HG02678 (cell line): ENCODE results near the gene YY1AP1.
"Not testable (repeated sequence)": the region's sequence is repeated elsewhere in the genome, so short reads cannot be mapped to it uniquely, and the experiment has no call there.

Source experiments
- ATAC-seq: cut with Tn5 transposase; IDR thresholded peaks from one replicate; pipeline ENCODE4 v1.9.1; 2021; ENCODE audit warnings: mild to moderate bottlenecking, moderate library complexity; ENCODE audit not compliant: unreplicated experiment

The YY1AP1 gene

DNA sequence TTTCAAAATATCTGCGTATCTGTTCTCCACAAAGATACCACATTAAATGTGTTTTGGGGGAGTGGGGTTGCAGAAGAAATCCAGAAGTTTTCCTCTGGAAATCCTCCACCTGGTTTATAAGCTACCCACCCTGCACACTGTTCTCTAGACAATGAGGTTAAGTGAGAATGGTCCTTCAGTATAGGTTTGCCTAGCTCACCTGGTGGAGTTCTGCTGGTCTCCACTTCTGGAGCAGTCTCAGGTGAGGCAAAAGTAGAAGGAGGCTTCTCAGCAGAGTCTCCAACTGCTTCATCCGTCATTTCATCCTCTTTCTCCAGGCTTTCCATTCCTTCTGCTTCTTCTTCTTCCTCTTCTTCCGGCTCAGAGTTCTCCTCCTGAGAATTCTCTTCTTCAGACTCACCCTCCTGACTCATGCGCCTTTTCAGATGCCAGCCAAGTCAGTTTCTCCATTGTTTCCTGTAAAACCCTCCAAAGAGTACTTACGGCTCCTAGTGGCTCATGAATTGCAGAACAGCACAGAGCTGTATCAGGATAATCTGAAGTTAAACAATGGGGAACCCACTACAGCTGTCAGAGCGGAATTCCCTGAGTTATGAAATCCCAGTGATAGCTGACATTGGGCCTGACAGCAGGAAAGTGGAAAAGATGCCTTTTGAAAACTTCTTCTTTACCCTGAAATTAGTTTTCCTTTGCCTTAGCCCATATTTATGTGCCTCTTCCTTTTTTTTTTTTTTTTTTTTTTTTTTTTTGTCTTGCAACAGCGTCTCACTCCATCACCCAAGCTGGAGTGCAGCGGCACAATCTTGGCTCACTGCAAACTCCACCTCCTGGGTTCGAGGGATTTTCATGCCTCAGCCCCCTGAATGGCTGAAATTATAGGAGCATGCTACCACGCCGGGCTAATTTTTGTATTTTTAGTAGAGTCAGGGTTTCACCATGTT is 40.1 kb downstream of the YY1AP1 start:
- ATAC-seq, result no peak

DNA sequence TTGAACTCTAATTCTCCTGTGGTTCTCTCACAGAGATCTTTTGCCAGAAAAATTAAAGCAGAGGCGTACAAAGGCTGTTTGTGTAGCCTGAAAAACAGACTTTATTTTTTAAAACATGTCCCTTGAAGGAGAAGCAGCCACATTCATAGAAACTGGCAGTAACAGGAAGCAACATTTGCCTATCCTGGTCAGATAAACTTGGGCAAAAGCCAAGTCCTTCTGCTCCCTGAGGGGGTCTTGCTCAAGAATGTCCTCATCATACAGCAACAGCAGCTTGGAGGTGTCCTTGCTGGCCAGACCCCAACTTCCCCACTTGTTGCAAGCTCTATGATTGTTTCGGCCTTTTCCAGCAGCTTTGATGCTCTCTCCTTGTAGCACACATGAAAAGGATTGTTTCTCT is 42.3 kb downstream of the YY1AP1 start:
- no peak for ATAC-seq

DNA sequence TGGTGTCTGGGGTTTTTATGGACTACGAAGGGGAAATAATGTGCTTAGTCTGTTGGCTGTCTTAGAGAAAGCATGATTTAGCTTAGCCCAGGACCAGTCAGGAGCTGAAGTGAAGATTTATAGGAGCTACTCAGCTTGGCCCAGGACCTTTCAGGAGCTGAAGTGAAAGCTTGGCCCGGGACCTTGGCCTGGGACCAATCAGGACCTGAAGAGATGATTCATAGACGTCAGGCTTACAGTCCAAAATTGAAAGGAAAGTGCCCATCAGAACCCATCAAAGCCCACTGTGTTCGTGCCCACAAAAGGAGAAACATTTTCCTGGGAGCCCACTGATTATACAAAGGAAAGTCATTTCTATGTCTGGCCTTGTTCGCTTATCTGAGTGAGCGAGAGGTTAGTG is 42.9 kb downstream of the YY1AP1 start:
- no peak for ATAC-seq

DNA sequence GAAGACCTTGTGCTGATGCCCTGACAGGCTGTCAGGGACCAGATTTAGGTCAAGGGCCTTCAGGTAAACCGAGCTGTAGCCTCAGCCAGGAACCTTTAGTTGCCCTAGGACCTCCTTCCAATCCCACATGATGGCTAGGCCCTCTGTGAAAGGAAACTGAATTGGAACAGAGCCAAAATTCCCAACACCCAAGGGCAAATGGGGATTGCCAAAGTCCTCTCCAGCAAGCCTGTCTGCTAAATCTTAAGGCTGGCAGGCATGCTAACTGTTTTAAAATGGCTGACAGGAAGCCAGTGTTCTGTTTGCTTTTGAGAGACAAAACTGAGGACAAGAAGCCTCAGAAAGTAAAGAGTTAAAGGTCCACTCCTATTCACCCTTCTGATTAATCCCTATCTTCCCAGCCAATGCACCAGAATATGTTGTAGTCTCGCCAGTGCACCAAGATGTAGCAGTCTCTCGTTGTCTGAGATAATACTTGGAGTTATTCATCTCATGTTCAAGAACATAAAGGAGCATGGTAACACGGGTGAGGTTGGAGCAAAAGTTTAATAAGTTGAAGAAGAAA is 43.5 kb downstream of the YY1AP1 start:
- no peak for ATAC-seq

DNA sequence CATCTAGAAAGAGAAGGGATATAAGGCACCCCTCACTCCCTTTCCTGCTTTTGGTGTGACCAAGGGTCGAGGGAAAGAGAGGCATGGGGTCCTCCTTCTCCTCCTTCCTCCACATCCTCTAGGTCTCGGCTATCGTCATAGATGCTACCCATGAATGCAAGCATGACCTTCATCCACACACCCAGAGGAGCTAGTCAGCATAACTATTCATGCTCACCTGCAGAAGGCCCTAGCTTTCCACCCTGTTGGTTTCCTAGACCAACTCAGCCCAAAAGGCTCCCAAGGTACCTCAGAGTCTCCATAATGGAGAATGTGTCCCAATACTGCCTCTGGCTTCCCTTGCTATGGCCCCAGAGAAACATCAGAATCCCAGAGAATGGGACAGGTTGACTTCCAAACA is 45.3 kb downstream of the YY1AP1 start:
- no peak for ATAC-seq

DNA sequence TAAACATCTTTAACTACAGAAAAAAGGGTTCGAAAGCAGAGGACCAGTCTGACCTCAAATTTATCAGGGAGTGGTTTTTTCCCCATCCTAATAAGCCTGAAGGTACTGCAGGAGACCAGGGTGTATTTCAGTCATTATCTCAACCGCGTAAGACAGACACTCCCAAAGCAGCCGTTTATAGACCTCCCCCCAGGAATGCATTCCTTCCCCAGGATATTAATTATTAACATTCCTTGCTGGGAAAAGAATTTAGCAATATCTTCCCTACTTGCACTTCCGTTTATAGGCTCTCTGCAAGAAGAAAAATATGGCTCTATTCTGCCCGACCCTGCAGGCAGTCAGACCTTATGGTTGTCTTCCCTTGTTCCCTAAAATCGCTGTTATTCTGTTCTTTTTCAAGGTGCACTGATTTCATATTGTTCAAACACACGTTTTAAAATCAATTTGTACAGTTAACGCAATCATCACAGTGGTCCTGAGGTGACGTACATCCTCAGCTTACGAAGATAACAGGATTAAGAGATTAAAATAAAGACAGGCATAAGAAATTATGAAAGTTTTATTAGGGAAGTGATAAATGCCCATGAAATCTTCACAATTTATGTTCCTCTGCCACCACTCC is 45.9 kb downstream of the YY1AP1 start:
- ATAC-seq, result not testable (repeated sequence)

DNA sequence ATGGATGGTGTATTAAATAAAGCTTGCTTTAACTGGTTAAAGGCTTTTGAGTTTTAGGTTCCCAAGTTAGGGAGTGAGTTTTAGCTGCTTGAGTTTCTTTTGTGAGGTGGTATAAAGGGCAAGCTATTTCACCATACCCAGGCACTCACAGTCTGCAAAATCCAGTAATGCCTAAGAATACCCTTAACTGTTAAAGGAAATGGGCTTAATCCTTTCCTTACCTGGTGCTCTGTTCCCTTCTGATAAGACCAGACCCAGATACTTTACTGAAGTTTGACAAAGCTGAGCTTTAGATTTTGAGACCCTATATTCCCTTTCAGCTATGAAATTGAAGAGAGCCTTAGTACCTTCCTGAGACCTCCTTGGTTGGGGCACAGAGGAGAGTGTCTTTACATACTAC is 48.2 kb downstream of the YY1AP1 start:
- no peak for ATAC-seq

DNA sequence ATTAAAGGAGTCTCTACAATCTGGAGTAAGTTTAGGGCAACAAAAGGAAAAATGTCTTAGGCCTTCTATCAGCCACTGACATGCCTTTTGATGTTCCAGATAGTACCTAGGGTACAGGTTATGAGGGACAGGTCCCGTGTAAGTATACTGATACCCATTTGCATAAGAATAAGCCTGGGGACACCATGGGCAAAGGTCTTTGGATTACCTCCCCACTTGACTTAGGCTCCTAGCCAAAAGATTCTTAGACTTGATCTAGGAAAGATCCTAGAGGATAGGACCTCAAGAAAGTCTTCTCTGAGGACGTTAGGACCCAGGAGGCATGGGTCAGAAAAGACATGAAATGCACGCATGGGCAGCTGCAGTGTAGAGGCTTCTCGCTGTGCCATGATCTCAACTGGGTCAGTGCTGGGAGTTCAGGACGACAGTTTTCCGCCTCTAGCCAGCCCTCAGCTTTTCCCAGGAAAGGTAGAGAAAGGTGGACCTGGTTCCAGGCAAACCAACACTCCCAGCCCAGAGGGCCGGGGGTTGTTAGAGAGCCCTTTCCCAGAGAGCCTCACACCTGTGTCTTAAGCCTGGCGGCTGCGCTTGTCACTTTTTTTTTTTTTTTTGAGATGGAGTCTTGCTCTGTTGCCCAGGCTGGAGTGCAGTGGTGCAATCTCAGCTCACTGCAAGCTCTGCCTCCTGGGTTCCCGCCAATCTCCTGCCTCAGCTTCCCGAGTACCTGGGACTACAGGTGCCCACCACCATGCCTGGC is 52.0 kb downstream of the YY1AP1 start:
- ATAC-seq, result no peak

DNA sequence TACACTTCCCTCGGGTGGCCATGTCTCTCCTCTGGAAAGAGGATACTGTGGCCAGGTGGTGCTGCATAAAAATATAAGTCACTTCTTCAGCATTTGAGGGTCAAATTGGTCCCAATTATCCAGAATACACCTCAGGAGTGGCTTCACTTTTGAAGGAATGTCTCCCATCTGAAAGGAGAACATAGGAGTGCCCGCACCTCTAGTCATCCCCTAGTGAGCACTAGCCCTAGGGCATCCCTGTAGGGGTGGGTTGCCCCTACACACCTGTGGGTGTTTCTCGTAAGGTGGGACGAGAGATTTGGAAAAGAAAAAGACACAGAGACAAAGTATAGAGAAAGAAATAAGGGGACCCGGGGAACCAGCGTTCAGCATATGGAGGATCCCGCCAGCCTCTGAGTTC is 62.1 kb downstream of the YY1AP1 start:
- ATAC-seq, result not testable (repeated sequence)

DNA sequence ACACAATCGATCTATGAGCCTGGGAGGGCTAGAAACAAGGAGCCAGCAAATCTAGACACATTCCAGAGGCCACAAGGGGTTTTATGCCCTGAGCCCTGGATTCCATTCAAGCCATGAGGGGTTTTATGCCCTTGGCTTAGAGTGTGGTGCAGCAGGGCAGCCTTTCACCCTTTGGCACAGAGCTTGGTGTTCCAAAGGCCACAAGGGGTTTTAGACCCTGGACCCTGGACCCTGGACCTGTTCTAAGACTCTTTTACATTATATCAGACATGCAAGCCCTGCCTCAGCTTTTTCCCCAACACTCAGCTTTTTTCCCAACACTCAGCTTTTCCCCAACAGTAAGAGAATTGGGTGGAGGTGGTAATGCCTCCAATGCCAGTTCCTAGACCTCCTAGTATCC is 65.2 kb downstream of the YY1AP1 start:
- ATAC-seq, result no peak

DNA sequence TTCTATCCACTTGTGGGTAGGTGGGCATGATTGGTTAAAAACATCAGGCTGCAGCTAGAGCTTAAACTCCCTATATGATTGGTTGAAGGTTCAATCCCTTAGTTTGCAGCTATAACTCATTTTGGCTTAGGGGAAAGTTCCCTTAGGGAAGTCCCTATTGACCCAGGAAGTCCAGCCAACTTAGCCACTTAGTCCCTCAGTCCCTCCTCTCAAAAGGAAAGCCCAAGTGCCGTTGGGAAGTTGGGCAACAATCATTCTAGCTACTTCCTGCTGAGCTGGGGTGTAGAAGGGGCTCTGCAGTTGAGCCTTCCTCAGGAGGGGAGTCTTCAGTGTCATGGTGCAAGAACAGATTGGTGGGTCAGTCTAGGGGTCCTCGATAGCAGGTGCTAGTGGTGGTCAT is 66.4 kb downstream of the YY1AP1 start:
- ATAC-seq, result no peak

DNA sequence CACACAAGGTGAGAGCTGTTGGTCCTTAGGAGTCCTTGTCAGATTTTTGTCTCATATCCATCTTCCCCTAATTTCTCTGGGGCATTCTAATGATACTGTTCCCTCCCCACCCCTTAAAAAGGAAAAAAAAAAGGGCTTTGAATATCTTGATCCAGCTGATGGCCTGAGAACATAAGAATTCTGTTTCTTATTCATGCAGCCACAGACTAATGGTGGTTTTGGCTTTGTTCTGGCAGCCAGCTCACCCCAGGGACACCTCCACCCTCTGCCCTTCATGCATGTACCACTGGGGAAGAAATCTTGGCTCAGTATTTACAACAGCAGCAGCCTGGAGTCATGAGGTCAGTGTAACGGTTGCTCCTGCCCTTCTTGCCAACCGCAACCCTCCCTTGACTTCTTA is 75.3 kb downstream of the YY1AP1 start:
- ATAC-seq, result not testable (repeated sequence)

DNA sequence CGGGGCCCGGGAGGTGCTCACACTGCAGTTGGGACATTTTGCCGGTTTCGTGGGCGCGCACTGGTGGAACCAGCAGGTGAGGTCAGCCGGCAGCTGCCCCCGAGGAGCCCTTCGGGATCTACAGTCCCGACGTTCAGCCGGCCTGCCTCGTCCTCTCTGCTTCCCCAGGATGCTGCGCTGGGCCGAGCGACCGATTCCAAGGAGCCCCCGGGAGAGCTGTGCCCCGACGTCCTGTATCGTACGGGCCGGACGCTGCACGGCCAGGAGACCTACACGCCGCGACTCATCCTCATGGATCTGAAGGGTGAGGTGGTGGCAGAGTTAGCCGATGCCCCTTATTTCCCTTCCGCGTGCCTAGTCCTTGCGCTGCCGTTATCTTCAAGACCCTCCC is 78.3 kb downstream of the YY1AP1 start:
- ATAC-seq, result not testable (repeated sequence)

DNA sequence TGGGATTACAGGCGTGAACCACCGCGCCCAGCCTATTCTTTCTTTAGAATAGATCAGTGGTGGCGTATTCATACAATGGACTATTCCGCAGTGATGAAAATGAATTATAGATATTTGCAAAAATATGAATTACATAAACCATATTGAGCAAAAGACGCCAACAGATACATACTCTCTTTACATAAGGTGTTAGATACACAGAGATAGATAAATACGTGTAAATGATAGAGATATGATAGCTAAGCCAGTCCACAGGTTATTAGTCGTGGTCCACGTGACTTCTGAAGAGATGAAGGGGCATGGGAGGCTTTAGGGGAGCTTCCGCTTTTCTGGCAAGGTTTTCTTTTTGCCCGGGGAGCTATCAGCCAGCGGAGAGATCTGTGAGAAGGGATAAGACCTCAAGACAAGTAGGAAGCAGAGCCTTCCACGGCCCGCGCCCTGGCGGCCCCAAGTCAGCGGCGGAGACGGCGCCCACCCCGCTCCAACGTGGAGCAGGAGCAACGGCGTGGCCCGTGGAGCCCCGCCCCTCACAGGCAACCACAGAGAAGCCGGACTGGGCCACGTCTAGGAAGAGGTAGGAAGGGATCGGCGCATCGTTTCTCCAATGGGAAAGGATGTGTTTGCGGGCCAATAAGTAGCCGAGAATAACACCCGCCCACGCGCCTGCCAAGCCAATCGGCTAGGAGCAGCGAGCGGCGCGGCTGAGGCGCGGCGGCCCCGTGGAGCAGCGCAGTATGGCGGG is 78.9 kb downstream of the YY1AP1 start, which contains the start of gene MSTO1:
TSS of gene MSTO1 (plus strand) at position 704 of the 742 bp plus-strand sequence. CDS start at position 735, 31 bp downstream.
- ATAC-seq, result peak; percentile 92
